Inflammatory macrophage treated with lipopolysaccharide for 4 hours (primary cell): ENCODE measurements around the gene ADAMTS3.
"Not testable (repeated sequence)": the region's sequence is repeated elsewhere in the genome, so short reads cannot be mapped to it uniquely, and the experiment has no call there.

ENCODE experiments used
- DNase-seq: peaks from one replicate; pipeline ENCODE4 v3.0.0-alpha.2; 2020

Gene ADAMTS3

GRCh38 chr4:72463724-72464123 lies 105.3 kb downstream of the ADAMTS3 start:
- no peak for DNase-seq

- no peak for DNase-seq
Observed at GRCh38 chr4:72457158-72457557, 111.9 kb downstream of the ADAMTS3 start.

- DNase-seq, result no peak
Observed at GRCh38 chr4:72451349-72451748, 117.7 kb downstream of the ADAMTS3 start.

GRCh38 chr4:72449705-72450104 lies 119.3 kb downstream of the ADAMTS3 start:
- no peak for DNase-seq

GRCh38 chr4:72448231-72448630 lies 120.8 kb downstream of the ADAMTS3 start:
- DNase-seq, result no peak

GRCh38 chr4:72446353-72447055 lies 122.5 kb downstream of the ADAMTS3 start:
- DNase-seq, result no peak

- DNase-seq, result no peak
Observed at GRCh38 chr4:72444092-72444491, 124.9 kb downstream of the ADAMTS3 start.

- DNase-seq, result no peak
Observed at GRCh38 chr4:72442715-72443114, 126.3 kb downstream of the ADAMTS3 start.

- DNase-seq, result no peak
Observed at GRCh38 chr4:72442147-72442546, 126.9 kb downstream of the ADAMTS3 start.

- DNase-seq, result no peak
Observed at GRCh38 chr4:72440386-72440785, 128.6 kb downstream of the ADAMTS3 start.

- DNase-seq, result no peak
Observed at GRCh38 chr4:72432975-72433374, 136.0 kb downstream of the ADAMTS3 start.

GRCh38 chr4:72432282-72432681 lies 136.7 kb downstream of the ADAMTS3 start:
- DNase-seq, result no peak

GRCh38 chr4:72430988-72431387 lies 138.0 kb downstream of the ADAMTS3 start:
- DNase-seq, result no peak

GRCh38 chr4:72430050-72430449 lies 139.0 kb downstream of the ADAMTS3 start:
- DNase-seq, result no peak

GRCh38 chr4:72429397-72429889 lies 139.6 kb downstream of the ADAMTS3 start:
- DNase-seq, result no peak

GRCh38 chr4:72427057-72427456 lies 142.0 kb downstream of the ADAMTS3 start:
- DNase-seq, result no peak

GRCh38 chr4:72425908-72426307 lies 143.1 kb downstream of the ADAMTS3 start:
- not testable (repeated sequence) for DNase-seq

GRCh38 chr4:72424006-72424405 lies 145.0 kb downstream of the ADAMTS3 start:
- no peak for DNase-seq

GRCh38 chr4:72422416-72422815 lies 146.6 kb downstream of the ADAMTS3 start:
- no peak for DNase-seq

- no peak for DNase-seq
Observed at GRCh38 chr4:72418458-72418857, 150.6 kb downstream of the ADAMTS3 start.

GRCh38 chr4:72410158-72410557 lies 158.9 kb downstream of the ADAMTS3 start:
- DNase-seq, result no peak

GRCh38 chr4:72408568-72408967 lies 160.5 kb downstream of the ADAMTS3 start:
- DNase-seq, result no peak

GRCh38 chr4:72405417-72405816 lies 163.6 kb downstream of the ADAMTS3 start:
- DNase-seq, result no peak

GRCh38 chr4:72397314-72397713 lies 171.7 kb downstream of the ADAMTS3 start:
- no peak for DNase-seq

GRCh38 chr4:72394012-72394663 lies 174.9 kb downstream of the ADAMTS3 start:
- no peak for DNase-seq
